HG02852 (cell line): ENCODE results near the gene TENT5C.

Source experiments
- ATAC-seq: cut with Tn5 transposase; IDR thresholded peaks from one replicate; pipeline ENCODE4 v1.9.1; 2021; ENCODE audit warnings: mild to moderate bottlenecking, moderate library complexity; ENCODE audit not compliant: unreplicated experiment

The TENT5C gene

DNA sequence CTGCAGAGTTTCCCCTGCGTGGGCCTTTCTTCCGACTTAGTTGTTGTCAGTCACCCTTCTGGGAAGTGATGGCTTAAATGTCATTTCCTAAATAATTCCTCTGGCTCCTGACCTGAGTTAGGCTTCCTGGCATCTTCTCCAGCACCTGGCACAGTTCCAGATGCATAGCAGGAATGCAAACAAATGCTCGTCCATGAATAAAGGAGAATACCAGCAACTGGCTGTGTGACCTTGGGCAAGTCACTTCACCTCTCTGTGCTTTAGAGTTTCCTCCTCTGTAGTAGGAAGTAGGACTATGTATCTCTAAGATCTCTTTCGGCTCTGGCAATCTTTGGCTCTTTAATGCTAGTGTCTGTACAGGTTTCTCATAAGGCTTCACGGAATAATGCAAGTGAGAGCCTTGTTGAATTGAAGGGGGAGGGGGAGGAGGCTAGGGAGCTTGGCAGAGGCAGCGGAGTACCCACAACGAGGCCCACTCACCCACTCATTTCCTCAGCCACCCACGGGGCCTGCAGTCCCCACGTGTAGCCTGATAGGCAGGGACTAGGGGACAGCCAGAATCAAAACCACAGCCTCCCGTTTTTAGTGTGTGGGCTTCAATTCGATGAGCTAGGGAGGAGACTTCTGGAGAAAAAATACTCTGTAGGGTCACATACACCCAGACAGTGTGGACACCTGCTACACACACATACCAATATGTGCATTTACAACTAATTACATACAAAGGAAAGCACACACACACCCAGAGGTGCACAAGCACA, 48.1 kb downstream of the TENT5C start:
- peak; percentile 10 for ATAC-seq

DNA sequence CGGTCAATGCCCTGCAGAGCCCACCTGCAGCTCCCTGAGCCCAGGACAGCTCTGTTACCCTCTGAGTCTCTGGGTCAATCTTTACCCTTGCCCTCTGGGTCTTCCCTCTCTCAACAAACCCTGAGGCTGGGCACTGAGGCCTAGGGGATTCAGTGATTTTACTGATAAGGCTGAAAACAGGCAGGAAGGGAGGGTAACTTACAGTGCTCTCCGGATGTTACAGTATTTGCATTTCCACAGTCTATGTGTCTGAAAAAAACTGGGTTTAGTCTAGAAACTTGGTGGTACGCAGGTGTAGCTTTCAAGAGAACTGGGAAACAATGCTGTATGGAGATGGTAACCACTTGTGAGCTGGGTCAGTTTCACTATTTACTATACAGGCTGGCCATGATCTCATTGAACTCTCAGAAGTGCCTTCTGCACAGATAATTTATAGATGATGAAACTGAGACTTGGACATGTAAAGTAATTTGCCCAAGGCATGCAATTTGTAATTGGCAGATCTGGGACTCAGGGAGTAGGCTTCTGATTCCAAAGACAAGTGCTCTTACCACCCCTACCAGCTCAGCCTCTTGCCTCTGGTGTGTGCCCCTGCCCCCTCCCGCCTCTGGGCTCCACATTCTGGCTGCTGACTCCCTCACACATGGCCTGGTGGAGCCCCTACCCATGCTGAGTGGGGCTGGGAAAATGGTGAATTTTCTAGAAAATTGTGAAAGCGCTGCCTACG, 48.8 kb downstream of the TENT5C start:
- ATAC-seq = peak; percentile 81

DNA sequence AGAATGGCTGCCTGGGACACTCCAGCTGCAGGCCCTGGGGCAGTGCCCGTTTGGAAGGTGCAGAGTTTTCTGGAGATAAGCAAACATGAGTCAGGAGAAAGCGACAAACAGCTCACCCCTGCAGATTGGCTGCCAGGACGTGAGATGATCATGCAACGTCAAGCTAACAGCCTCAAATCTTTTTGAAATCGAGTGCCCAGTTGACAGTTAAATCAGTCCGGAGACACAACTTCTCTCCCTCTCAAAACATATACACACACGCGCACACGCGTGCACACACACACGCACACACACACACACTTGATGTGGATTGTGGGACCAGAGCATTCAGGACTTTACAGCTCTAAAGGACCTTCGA, 49.4 kb downstream of the TENT5C start:
- ATAC-seq = no peak

DNA sequence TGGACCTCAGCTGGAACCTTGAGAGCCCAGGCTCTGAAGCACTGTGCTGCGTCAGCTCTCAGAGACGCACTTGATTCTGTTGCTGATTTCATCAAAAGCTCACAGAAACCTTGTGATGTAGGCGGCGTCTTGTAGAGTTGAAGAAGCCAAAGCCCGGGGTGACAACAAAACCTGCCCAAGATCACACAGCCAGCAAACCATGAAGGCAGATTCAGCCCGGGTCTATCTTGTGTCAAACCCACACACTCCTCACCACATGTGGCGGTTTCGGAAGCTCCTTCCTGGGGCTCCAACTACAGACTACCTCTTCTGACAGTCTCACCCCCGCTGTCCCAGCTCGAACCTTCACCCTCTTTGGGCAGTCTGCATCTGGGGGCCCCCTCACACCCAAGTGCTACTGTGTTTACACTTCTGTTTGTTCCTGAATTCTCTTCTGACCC, 50.4 kb downstream of the TENT5C start:
- ATAC-seq = peak; percentile 48

DNA sequence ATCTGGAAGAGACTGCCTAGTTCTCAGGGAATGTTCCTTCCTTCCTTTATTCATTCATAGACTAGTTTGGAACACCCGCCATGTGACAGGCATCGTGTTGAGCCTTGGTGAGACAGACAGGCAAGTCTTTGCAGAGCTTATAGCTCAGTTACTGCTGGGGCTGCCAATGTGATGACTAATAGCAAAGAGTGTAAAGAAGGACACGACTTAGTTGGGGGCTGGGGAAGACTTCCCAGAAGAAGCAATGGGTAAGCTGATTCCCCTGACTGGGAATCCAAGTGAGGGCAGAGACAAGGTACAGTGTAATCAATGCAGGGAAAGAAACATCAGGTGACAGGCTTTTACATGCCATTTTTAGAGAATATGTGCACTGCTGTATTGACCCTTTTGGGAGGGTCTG, 51.2 kb downstream of the TENT5C start:
- no peak for ATAC-seq

DNA sequence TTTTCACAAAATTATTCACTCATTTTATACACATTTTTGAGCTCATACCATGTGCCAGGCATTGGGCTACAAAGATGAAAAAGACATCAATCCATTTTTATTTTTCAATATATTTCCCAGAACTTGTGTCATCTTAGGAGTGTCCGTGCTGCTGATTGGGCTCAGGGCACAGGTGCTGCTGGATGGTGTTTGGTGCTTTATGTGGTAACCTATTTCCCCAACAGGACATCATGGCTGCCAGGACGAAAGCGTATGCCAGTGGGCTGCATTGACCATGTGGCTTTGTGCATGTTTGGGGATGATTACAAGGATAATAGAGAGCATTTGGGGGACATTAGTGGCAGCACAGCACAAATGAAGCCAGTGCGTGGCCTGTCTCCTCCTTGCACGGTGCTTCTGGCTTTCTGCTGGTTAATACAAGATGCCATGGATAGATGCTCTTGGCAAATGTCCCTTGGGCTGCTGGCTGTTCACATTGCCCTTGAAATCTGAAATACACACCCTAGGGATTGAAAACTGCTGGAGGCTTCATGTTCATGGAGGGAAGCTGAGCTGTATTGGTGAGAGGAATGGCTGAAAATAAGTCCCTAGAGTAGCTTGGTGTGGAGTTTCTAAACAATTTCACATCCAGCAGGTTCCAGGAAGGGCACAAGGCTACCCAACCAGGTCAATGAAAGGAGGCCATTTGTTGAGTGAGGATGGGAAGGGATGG, 52.3 kb downstream of the TENT5C start:
- ATAC-seq = no peak

DNA sequence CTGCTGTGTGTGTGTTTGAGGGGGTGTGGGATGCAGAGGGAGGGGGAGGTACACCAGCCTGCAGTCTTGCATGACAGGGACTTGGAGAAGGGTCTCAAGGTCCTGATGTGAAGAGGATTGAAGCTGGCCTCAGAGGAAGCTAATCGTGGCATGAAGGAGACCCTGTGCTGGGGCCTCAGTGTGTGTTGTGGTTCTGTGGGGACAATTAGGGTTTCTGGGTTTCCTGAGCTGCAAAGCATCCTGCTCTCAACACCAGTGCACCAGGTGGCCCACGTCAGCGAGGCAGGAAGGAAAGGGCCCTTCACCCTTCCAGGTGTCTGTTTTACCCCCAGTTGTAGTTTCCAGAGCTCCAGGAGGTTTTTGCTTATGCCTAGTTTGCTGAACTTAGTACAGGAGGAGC, 52.8 kb downstream of the TENT5C start:
- ATAC-seq = peak; percentile 26

DNA sequence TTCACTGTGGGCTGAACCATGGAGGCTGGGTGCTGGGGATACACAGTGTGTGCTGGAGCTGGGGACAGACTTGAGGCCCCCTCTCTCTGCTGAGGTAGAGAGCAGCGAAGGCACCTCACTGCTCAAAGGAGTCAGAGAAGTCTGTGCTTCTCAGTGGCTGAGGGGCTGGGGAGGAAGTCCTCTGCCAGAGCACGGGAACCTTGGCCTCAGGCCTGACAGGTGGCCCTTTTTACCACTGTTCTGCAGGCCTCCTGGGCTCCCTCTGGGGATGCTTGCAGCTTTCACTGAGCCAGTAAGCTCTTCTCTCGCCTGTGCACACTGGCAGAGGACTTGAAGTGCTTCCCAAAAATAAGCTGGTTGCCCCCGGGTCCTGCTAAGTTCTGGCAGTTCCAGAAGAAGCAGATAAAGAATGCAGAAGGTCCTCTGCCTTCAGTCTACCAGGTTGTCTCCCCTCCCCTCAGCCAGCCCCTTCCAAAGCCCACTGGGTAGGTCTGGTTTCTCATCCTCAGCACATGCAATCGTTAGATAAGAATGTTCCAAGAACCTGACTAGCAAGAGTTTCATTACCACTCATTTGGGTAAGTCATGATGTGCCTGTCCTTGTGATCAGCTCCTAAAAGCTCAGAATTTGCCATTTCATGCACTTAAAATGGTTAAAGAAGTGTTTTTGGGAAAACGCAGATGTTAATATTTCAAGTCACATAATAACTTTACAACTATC, 53.9 kb downstream of the TENT5C start:
- ATAC-seq = no peak

DNA sequence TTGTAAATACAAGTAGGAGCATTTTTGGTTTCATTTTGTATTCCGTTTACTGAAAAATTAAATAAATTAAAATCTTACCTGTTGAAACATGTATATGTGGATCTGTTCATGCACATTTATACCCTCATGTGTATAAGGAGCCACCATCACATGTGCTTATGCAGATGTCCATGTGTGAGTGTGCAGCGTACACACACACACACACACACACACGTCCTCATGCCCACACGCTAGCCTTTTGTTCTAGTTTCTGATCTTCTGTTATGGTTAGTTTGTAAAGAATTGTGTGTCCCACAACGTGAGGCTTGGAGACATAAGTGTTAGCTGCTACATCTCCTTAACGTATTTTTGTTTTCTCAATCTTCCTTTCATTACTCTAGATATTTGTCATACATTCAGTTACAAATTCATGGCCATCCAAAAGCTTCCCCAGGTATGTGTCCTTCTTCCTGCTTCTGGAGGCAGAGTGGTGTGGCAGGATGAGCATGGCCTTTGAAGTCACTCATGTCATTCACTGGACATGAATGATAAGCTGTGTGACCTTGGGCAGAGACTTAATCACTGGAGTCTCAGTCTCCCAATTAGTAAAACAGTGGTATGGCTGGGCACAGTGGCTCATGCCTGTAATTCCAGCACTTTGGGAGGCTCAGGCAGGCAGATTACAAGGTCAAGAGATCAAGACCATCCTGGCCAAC, 54.6 kb downstream of the TENT5C start:
- no peak for ATAC-seq

DNA sequence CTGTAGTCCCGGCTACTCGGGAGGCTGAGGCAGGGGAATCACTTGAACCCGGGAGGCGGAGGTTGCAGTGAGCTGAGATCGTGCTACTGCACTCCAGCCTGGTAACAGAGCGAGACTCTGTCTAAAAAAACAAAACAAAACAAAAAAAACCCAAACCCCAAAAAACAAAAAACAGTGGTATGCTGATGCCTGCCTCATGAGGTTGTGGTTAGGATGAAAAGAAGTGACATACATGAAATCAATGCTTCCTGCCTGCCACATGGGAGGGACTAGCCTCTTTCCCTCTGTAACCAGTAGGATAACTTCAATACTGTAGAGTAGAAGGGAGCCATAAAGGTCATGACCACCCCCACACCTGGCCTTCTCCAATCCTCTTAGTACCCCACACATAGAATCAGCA, 55.2 kb downstream of the TENT5C start:
- no peak for ATAC-seq

DNA sequence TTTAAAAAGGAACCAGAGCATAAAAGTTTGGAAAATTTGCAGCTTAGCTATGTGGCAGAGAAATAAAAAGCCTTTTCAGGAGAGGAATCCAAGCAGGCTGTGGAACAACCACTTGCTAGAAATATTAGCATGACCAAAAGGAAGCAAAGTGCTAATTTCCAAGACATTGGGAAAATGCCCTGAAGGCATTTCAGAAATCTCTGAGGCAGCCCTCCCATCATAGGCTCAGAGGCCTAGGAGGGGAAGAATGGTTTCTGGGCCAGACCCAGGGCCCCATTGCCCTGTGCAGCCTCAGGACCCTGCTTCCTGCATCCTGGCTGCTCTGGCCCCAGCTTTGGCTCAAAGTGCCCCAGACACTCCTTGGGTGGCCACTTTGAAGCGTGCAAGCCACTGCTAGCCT, 56.8 kb downstream of the TENT5C start:
- no peak for ATAC-seq

DNA sequence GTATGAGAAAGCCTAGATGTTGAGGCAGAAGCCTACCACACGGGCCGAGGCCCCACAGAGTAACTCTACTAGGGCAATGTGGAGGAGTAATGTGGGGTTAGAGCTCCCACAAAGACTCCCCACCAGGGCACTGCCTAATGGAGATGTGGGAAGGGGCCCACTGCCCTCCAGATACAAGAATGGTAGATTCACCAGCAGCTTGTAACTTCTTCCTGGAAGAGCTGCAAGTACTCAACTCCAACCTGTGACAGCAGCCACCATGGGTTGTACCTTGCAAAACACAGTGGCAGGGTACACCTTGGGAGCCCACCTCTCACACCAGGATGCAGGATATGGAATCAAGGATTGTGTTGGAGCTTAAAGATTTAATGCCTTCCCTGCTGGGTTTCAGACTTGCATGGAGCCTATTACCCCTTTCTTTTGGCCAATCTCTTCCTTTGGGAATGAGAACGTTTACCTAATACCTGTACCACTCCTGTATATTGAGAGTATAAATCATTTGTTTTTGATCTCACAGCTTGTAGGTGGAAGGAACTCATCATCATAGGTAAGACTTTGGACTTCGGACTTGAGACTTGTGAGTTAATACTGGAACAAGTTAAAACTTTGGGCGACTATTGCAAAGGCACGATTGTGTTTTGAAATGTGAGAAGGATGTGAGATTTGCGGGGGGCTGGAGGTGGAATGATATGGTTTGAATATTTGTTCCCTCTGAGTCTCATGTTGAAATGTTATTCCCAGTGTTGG, 57.5 kb downstream of the TENT5C start:
- ATAC-seq = no peak

DNA sequence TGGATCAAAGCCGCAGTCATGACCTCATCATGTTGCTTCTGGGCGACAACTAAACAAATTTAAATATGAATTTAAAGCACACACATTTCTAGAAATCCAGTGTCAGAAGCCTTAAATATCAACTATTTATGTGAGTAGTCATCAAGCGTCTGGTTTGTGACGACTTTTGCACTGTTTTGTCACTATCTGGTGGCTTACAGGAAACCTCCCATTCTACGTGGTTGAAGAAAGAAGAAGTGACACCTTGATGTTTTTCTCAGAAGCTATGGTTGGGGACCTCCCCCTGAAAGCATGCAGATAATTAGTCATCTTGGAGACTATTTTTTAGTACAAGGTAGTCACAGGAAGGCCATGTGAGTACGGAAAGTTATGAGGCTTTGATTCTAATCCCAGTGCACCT, 58.5 kb downstream of the TENT5C start:
- peak; percentile 98 for ATAC-seq

DNA sequence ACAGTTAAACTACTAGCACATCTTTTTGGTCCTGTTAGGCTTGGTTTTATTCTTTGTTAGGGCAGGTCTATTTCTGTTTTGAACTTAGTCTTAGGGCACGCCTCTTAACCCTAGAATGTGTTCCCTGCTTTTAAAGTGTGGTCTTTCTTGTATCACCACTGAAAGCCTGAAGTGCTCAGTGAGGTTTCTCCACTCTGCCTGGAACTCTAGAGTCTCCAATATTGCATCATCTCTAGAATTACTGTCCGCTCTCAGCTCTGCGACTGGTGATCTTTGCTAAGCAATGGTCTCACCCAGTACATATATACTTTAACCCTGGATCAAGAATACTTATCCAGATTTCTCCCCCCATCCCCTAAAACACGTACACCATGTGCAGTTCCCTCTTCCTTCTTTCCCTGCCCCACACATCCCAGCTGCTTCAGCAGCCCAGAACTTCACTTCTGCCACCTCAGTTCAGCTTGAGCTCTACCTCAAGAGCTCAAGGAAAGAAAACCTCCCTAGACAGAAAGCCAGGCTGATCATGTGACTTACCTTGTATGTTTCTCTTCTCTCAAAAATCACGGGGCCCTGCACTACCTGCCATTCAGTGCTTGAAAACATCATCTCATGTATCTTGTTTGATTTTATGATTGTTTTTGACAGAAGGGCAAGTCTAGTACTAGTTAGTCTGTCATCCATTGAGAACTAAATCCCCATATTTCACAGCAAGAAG, 59.9 kb downstream of the TENT5C start:
- ATAC-seq = no peak

DNA sequence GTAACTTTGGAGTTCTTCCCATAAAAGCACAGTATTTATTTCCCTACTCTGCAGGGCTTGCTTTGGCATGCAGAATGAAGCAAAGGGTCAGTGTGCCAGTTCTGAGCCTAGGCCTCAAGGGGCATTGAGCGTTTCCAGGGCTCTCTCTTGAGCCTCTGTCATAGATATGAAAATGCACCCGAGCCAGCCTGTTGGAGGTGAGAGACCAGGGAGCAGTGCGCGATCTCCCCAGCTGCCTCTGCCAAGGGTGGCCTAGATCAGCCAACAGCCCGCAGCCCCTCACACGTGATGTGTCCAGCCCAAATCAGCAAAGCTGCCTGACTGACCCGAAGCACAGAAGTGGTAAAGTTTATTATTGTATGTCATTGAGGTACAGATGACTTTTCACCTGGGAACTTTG, 63.7 kb downstream of the TENT5C start:
- no peak for ATAC-seq

DNA sequence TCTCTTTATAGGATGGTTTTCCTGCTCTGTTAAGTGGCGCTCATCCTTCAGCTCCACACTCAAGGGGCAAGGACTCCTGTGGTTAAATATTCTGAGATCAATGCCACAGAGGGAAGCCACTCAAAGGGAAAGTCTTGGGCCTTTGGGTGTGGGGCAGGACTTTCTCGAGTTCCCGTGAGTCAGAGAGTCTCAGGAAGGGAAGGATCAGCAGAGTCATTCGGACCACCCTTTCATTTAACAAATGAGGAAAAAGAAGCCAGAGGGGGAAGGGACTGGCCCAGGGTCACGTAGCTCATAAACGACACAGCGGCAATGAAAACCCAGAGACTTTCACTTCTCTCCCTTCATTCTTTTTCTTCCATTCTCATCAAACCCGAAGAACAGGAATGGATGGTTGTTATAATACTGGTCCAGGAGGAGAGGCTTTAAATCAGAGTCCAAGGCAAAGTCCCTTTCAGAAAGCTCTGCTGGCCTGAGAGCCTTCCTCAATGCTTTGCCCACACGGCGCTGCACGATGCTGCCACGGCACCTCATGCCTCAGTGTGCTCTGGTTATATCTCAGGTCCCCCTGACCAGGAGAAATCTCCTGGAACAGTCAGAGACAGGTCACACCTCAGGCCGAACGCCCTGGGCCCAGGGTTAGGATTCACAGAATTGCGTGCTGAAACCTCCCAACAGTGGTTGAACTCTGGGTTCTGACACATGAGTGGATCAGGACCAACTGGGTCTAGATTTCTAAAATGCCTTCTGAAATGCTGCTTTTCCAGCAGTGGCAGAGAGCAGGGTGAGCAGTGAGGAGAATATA, 65.3 kb downstream of the TENT5C start:
- no peak for ATAC-seq

DNA sequence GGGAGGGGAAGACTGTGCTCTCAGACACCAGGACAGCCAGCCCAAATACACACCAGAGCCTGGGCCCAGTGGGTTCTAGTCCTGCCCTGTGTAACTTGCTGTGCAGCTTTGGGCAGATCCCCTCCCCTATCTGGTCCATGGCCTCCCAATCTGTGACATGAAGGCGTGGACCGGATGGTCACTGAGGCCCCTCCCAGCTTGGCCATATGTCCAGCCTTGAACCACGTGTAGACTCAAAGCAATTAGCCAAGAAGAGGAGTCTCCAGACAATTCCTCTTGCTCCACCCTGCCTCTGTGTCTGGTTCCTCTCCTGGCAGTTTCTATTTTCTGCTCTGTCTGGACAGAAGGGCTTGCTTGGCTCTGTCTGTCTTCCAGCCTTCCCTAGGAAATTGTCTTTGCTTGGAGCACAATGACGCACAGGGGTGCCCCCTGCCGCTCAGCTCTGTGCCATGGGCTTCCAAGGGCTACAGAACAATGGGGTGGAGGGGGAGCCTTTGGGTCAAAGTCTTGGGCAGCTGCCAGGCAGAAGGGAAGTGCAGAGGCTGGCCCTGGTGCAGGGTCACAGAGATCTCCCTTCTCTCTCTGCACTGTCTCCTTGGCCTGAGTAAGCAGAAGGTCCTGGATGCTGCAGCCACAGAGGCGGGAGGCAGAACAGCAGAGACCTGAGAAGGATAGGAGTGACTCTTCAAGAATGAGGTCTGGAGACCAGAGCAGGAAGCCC, 66.1 kb downstream of the TENT5C start:
- no peak for ATAC-seq

DNA sequence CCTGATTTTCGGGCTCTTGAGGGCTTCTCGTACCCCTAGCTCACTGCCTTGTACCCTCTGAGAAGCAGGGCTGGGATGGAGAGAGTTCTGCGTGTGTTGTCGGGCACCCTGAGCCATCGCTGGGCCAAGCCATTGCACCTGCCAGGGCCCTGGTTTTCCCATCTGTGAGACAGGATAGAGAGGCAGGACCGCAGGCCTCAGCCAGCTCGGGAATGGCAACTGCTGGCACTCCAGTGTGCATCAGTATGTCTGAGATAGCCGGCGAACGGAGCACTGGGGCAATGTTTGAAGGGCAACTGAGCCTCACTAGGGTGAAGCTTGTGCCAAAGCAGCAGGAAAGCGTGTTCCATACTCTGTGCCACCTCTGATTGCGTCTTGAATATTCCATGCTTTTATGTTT, 66.9 kb downstream of the TENT5C start:
- ATAC-seq = no peak
